ENCODE data around the gene RAI1.

RAI1 gene

GRCh38 chr17:17708816-17709215, 27.6 kb downstream of the RAI1 start:
- Histone ChIP-seq H3K4me1 (ENCODE audit: control insufficient read depth in 1 of 2, insufficient read depth in 2 of 2, low read length in 2 of 2) (peaks cover 27 to 30% of the 10 kb centered on the region in 2 donors), H3K4me3 (ENCODE audit: low read depth in 1 of 2, low read length in 2 of 2) (no peak overlapping the region), H3K27ac (ENCODE audit: low read depth, low read length) (no peak overlapping the region), H3K9ac (ENCODE audit: low read depth in 1 of 2, low read length in 2 of 2) (no peak overlapping the region), H3K9me3 (ENCODE audit: control insufficient read depth in 1 of 2, low read length in 2 of 2) (no peaks in the 10 kb centered on the region), H3K36me3 (ENCODE audit: control insufficient read depth in 1 of 2, insufficient read depth in 2 of 2, low read length in 2 of 2) (no peaks in the 10 kb centered on the region), H3K27me3 (ENCODE audit: control insufficient read depth in 1 of 2, insufficient read depth in 2 of 2, low read length in 2 of 2) (no peaks in the 10 kb centered on the region)

GRCh38 chr17:17709815-17710321, 28.6 kb downstream of the RAI1 start:
- no peak overlapping the region for H3K9ac ChIP-seq (ENCODE audit: low read depth in 1 of 2, low read length in 2 of 2)
- H3K36me3 ChIP-seq (ENCODE audit: control insufficient read depth in 1 of 2, insufficient read depth in 2 of 2, low read length in 2 of 2) = no peaks in the 10 kb centered on the region
- H3K4me1 ChIP-seq (ENCODE audit: control insufficient read depth in 1 of 2, insufficient read depth in 2 of 2, low read length in 2 of 2) = peaks cover 30 to 35% of the 10 kb centered on the region in 2 donors
- no peaks in the 10 kb centered on the region for H3K27me3 ChIP-seq (ENCODE audit: control insufficient read depth in 1 of 2, insufficient read depth in 2 of 2, low read length in 2 of 2)
- H3K9me3 ChIP-seq (ENCODE audit: control insufficient read depth in 1 of 2, low read length in 2 of 2) = no peaks in the 10 kb centered on the region
- H3K27ac ChIP-seq (ENCODE audit: low read depth, low read length) = no peak overlapping the region
- no peak overlapping the region for H3K4me3 ChIP-seq (ENCODE audit: low read depth in 1 of 2, low read length in 2 of 2)

- Histone ChIP-seq H3K27me3 (ENCODE audit: control insufficient read depth in 1 of 2, insufficient read depth in 2 of 2, low read length in 2 of 2) (no peaks in the 10 kb centered on the region), H3K4me1 (ENCODE audit: control insufficient read depth in 1 of 2, insufficient read depth in 2 of 2, low read length in 2 of 2) (peaks cover 30 to 35% of the 10 kb centered on the region in 2 donors), H3K36me3 (ENCODE audit: control insufficient read depth in 1 of 2, insufficient read depth in 2 of 2, low read length in 2 of 2) (no peaks in the 10 kb centered on the region), H3K27ac (ENCODE audit: low read depth, low read length) (no peak overlapping the region), H3K9me3 (ENCODE audit: control insufficient read depth in 1 of 2, low read length in 2 of 2) (no peaks in the 10 kb centered on the region), H3K9ac (ENCODE audit: low read depth in 1 of 2, low read length in 2 of 2) (no peak overlapping the region), H3K4me3 (ENCODE audit: low read depth in 1 of 2, low read length in 2 of 2) (no peak overlapping the region)
Measured at GRCh38 chr17:17710355-17710727, 29.1 kb downstream of the RAI1 start.

- H3K4me3 ChIP-seq (ENCODE audit: low read depth in 1 of 2, low read length in 2 of 2) = peak overlapping the region; percentile 21 to 25
- peak overlapping the region; percentile 54 for H3K27ac ChIP-seq (ENCODE audit: low read depth, low read length)
- no peaks in the 10 kb centered on the region for H3K9me3 ChIP-seq (ENCODE audit: control insufficient read depth in 1 of 2, low read length in 2 of 2)
- H3K4me1 ChIP-seq (ENCODE audit: control insufficient read depth in 1 of 2, insufficient read depth in 2 of 2, low read length in 2 of 2) = peaks cover 30 to 34% of the 10 kb centered on the region in 2 donors
- H3K9ac ChIP-seq (ENCODE audit: low read depth in 1 of 2, low read length in 2 of 2) = no peak overlapping the region
- no peaks in the 10 kb centered on the region for H3K36me3 ChIP-seq (ENCODE audit: control insufficient read depth in 1 of 2, insufficient read depth in 2 of 2, low read length in 2 of 2)
- H3K27me3 ChIP-seq (ENCODE audit: control insufficient read depth in 1 of 2, insufficient read depth in 2 of 2, low read length in 2 of 2) = no peaks in the 10 kb centered on the region
Measured at GRCh38 chr17:17710728-17711541, 29.7 kb downstream of the RAI1 start.

GRCh38 chr17:17711641-17712162, 30.4 kb downstream of the RAI1 start:
- Histone ChIP-seq H3K27me3 (ENCODE audit: control insufficient read depth in 1 of 2, insufficient read depth in 2 of 2, low read length in 2 of 2) (no peaks in the 10 kb centered on the region), H3K4me1 (ENCODE audit: control insufficient read depth in 1 of 2, insufficient read depth in 2 of 2, low read length in 2 of 2) (peaks cover 26 to 30% of the 10 kb centered on the region in 2 donors), H3K9ac (ENCODE audit: low read depth in 1 of 2, low read length in 2 of 2) (no peak overlapping the region), H3K4me3 (ENCODE audit: low read depth in 1 of 2, low read length in 2 of 2) (no peak overlapping the region), H3K36me3 (ENCODE audit: control insufficient read depth in 1 of 2, insufficient read depth in 2 of 2, low read length in 2 of 2) (no peaks in the 10 kb centered on the region), H3K27ac (ENCODE audit: low read depth, low read length) (no peak overlapping the region), H3K9me3 (ENCODE audit: control insufficient read depth in 1 of 2, low read length in 2 of 2) (no peaks in the 10 kb centered on the region)

GRCh38 chr17:17712268-17712924, 31.1 kb downstream of the RAI1 start:
- Histone ChIP-seq H3K4me1 (ENCODE audit: control insufficient read depth in 1 of 2, insufficient read depth in 2 of 2, low read length in 2 of 2) (peaks cover 26 to 30% of the 10 kb centered on the region in 2 donors), H3K27me3 (ENCODE audit: control insufficient read depth in 1 of 2, insufficient read depth in 2 of 2, low read length in 2 of 2) (no peaks in the 10 kb centered on the region), H3K27ac (ENCODE audit: low read depth, low read length) (no peak overlapping the region), H3K9ac (ENCODE audit: low read depth in 1 of 2, low read length in 2 of 2) (no peak overlapping the region), H3K36me3 (ENCODE audit: control insufficient read depth in 1 of 2, insufficient read depth in 2 of 2, low read length in 2 of 2) (no peaks in the 10 kb centered on the region), H3K9me3 (ENCODE audit: control insufficient read depth in 1 of 2, low read length in 2 of 2) (no peaks in the 10 kb centered on the region), H3K4me3 (ENCODE audit: low read depth in 1 of 2, low read length in 2 of 2) (no peak overlapping the region)

- no peak overlapping the region for H3K4me3 ChIP-seq (ENCODE audit: low read depth in 1 of 2, low read length in 2 of 2)
- H3K36me3 ChIP-seq (ENCODE audit: control insufficient read depth in 1 of 2, insufficient read depth in 2 of 2, low read length in 2 of 2) = no peaks in the 10 kb centered on the region
- H3K9ac ChIP-seq (ENCODE audit: low read depth in 1 of 2, low read length in 2 of 2) = no peak overlapping the region
- H3K27me3 ChIP-seq (ENCODE audit: control insufficient read depth in 1 of 2, insufficient read depth in 2 of 2, low read length in 2 of 2) = no peaks in the 10 kb centered on the region
- H3K9me3 ChIP-seq (ENCODE audit: control insufficient read depth in 1 of 2, low read length in 2 of 2) = no peaks in the 10 kb centered on the region
- H3K4me1 ChIP-seq (ENCODE audit: control insufficient read depth in 1 of 2, insufficient read depth in 2 of 2, low read length in 2 of 2) = peaks cover 26 to 30% of the 10 kb centered on the region in 2 donors
- H3K27ac ChIP-seq (ENCODE audit: low read depth, low read length) = no peak overlapping the region
Measured at GRCh38 chr17:17713839-17714238, 32.6 kb downstream of the RAI1 start.

GRCh38 chr17:17714261-17714866, 33.1 kb downstream of the RAI1 start:
- H3K27me3 ChIP-seq (ENCODE audit: control insufficient read depth in 1 of 2, insufficient read depth in 2 of 2, low read length in 2 of 2) = no peaks in the 10 kb centered on the region
- H3K4me3 ChIP-seq (ENCODE audit: low read depth in 1 of 2, low read length in 2 of 2) = no peak overlapping the region
- peaks cover 26 to 30% of the 10 kb centered on the region in 2 donors for H3K4me1 ChIP-seq (ENCODE audit: control insufficient read depth in 1 of 2, insufficient read depth in 2 of 2, low read length in 2 of 2)
- H3K36me3 ChIP-seq (ENCODE audit: control insufficient read depth in 1 of 2, insufficient read depth in 2 of 2, low read length in 2 of 2) = no peaks in the 10 kb centered on the region
- H3K9ac ChIP-seq (ENCODE audit: low read depth in 1 of 2, low read length in 2 of 2) = no peak overlapping the region
- H3K9me3 ChIP-seq (ENCODE audit: control insufficient read depth in 1 of 2, low read length in 2 of 2) = no peaks in the 10 kb centered on the region
- no peak overlapping the region for H3K27ac ChIP-seq (ENCODE audit: low read depth, low read length)

GRCh38 chr17:17714879-17715278, 33.6 kb downstream of the RAI1 start:
- H3K36me3 ChIP-seq (ENCODE audit: control insufficient read depth in 1 of 2, insufficient read depth in 2 of 2, low read length in 2 of 2) = no peaks in the 10 kb centered on the region
- peaks cover 26 to 30% of the 10 kb centered on the region in 2 donors for H3K4me1 ChIP-seq (ENCODE audit: control insufficient read depth in 1 of 2, insufficient read depth in 2 of 2, low read length in 2 of 2)
- H3K9me3 ChIP-seq (ENCODE audit: control insufficient read depth in 1 of 2, low read length in 2 of 2) = no peaks in the 10 kb centered on the region
- no peak overlapping the region for H3K27ac ChIP-seq (ENCODE audit: low read depth, low read length)
- no peak overlapping the region for H3K4me3 ChIP-seq (ENCODE audit: low read depth in 1 of 2, low read length in 2 of 2)
- no peak overlapping the region for H3K9ac ChIP-seq (ENCODE audit: low read depth in 1 of 2, low read length in 2 of 2)
- H3K27me3 ChIP-seq (ENCODE audit: control insufficient read depth in 1 of 2, insufficient read depth in 2 of 2, low read length in 2 of 2) = no peaks in the 10 kb centered on the region

Data from duodenal mucosa (tissue), 2 donors.